Esophagus mucosa (tissue), 1 donor: ENCODE results near the gene UTP18. TPM values are rescaled to one million over a fixed set of nuclear protein-coding genes. Genes with fewer than 3 reads are reported as not detected.

Experiments
- ATAC-seq: fragments of 200-7000 bp; cut with Tn5 transposase; one replicate; pipeline ENCODE4 v1.9.1; 2020
- total RNA-seq: library from RNA; stranded (reverse); gene quantifications from one replicate; pipeline ENCODE4 v1.2.4, GENCODE V29; 2023
- donor health status: DM: yes; HTN: yes; CAD: no.

Gene UTP18
- total RNA-seq = 27.4 TPM

DNA sequence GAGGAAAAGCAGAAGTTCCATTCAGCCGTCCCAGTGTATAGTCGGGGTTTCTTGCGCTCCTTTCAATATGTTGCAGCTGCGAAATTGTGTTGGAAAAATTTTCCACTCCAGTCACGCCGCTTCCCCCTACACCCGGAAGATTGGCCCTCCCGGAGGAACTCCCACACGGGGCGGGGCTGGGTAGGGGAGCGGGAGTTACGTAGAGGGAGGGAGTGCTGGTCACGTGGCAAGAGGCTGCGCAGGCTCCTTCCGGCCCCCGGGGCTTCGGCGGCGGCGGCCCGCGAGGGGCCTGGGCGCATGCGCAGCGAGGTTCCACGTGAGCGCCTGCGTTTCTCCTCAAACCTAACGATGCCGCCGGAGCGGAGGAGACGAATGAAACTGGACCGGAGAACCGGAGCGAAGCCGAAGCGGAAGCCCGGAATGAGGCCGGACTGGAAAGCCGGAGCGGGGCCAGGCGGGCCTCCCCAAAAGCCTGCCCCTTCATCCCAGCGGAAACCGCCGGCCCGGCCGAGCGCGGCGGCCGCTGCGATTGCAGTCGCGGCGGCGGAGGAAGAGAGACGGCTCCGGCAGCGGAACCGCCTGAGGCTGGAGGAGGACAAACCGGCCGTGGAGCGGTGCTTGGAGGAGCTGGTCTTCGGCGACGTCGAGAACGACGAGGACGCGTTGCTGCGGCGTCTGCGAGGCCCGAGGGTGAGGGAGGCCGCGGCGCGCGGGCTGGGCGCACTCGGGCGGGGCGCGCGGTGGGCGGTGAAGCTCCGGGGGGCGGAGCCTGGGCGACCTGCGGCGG lies at the start of gene UTP18:
Gene UTP18, plus strand, starts transcription at position 310 of the 787 bp plus-strand sequence. Its CDS starts 39 bp downstream, at position 349.
- peak; percentile 98 for ATAC-seq

DNA sequence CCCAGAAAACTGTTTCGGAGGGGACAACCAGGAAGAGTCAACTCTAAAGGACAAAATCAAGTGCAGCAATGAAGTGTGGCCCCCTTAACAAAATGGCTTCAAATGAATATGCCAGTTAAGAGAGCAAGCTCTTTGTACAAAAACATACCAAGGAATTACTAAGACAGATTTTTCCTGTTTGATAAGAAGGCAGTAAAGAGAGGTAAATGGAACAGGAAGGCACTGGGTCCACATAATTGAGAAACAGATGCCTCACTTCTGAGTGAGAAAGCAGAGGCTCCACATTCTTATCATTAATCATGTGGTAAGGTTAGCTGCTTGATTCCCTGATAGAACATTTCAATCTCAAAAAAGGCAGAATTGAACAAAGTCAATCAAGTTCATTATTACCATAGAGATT lies 45.4 kb upstream of the UTP18 start:
- ATAC-seq = no peak

DNA sequence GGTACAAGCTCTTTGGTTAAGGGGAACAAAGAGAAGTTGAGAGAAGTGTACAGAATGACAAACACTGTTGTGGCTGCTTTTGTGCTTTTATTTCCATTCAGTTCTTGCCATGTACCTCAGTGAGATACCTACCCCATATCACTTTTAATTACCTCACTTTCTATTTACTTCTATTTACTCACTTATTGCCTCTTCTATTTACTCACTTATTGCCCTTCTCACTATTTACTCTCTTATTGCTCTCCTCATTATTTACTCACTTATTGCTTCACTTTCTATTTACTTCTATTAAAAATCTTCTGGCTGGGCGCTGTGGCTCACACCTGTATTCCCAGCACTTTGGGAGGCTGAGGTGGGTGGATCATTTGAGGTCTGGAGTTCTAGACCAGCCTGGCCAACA lies 42.4 kb upstream of the UTP18 start:
- ATAC-seq = no peak

DNA sequence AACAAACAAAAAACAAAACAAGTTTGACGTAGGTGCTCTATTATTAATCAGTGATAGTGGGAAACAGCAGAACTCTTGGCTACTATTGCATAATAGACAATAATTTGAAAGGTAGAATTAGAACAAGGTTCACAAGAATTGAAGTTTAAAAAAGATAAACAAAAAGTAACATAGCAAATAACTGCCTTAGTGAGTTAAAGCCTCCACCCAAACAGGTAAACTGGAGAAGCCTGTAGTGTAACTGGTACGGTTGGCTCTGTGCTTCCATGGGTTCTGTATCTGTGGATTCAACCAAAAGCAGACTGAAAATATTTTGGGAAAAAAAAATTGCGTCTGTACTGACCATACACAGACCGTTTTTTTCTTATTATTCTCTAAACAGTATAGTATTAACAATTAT lies 39.0 kb upstream of the UTP18 start:
- ATAC-seq = no peak

DNA sequence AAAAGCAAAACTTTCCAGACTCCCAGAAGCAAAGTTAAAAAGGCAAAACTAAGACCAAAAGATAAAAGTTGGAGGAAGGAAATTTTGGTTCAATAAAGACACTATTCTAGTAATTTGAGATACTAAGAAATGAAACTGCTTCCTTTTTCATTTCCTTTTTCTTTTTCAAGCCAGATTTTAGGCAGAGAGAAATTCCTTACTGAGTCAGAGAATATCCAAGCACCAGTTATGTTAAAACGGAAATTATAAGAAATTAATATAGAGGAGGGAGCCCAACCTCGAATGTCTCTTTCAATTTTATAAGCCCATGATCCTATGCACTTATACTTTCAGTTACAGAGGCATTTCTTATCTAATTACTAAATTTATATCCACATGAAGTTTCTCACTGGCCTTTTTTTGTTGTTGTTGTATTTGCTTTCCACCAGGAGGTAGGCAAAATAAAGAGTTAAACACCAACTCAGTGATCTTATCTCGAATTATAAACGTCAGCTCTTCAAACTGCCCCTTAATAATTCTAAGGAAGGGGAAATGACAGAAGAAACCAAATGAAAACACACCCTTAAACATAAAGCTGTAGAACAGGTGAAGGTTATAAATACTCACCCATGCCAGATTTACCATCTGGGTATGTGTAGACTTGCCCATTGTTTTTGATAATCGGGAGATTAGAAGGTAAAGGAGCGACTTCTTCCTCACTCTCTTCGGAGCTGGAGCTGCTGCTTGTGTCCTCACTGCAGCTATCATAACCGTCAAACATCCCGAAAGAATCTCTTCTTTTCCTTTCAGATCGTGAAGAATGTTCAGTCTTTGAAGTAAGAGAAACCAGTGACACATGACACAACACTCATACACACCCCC lies 35.7 kb upstream of the UTP18 start:
- ATAC-seq = peak; percentile 74

DNA sequence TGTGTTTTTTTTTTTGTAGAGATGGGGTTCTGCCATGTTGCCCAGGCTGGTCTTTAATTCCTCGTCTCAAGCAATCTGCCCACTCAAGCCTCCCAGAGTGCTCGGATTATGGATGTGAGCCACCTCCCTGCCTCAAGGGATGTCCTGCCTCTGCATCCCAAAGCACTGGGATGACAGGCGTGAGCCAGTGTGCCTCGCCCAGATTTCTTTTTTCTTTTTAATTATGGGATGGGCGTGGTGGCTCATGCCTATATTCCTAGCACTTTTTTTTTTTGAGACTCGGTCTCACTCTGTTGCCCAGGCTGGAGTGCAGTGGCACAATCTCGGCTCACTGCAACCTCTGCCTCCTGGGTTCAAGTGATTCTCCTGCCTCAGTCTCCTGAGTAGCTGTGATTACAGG lies 34.8 kb upstream of the UTP18 start:
- ATAC-seq = peak; percentile 73

DNA sequence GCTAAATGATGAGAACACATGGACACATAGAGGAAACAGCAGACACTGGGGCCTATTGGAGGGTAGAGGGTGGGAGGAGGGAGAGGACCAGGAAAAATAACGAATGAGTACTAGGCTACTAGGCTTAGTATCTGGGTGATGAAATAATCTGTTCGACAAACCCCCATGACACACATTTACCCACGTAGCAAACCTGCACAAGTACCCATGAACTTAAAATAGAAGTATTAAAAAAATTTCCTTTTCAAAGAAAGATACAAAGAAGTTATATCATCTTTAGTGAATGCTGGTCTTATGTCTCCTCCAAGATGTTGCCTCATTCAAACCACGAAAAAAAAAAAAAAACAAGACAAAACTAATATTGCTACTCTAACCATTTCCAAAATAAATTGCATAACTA lies 32.2 kb upstream of the UTP18 start:
- ATAC-seq = no peak

DNA sequence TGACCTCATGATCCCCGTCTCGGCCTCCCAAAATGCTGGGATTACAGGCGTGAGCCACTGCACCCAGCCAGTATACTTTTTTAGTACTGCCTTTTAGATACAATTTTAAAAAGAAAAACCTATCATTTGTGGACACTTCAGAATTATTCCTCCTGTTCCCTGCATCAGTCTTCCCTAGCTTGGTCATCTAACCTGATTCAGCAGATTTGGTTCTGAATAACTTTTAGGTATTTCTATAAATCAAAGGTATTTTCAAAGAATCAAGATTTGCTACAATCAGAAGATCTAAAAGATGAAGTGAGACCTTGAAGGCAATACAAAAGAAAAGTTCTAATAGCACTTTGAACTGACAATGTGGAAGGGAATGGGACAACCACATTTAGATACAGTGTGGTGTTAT lies 30.5 kb upstream of the UTP18 start:
- no peak for ATAC-seq

DNA sequence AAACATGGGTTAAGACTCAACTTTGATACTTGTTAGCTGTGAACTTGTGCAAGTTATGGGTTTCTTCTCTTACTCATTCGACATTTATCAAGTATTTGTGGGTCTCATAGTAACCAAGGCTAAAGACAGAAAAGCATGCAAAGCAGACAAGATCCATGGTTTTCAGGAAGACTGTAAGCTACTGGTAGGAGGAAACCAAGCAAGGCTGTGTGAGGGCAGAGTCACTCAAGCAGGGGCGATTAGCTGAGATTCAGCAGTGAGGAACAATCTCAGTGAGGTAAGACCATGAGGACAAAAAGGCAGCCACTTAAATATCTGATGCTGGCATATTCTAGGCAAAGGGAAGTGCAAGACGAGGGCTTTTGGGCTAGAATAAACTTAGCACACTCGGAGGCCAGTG lies 30.0 kb upstream of the UTP18 start:
- ATAC-seq = no peak

DNA sequence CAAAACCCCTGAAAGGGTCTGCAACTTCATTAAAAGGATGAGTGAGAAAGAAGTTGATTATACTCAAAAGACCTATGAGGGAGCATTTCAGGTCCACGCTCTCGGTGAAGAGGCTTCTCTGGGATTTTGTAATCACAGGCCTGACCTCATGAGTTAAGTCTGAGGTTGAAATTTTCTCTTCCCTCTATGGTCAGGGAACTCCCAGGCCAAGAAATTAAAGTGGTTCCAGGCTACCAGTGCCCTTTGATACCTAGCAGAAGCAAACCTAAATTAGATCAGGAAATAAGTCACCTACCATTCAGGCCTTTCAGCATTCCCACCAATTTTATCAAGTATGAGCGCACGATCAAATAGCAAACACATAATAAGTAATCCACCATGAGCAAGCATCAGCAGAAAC lies 28.3 kb upstream of the UTP18 start:
- ATAC-seq = no peak

DNA sequence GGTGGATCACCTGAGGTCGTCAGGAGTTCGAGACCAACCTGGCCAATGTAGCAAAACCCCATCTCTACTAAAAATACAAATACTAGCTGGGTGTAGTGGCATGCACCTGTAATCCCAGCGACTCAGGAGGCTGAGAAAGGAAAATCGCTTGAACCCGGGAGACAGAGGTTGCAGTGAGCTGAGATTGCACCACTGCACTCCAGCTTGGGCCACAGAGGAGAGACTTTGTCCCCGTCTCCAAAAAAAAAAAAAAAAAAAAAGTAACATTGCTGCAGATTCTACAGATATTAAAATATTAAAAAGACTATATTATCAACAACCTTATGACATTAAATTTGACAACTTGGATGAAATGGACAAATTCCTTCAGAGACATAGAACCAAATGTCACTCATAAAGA lies 26.2 kb upstream of the UTP18 start:
- ATAC-seq = no peak

DNA sequence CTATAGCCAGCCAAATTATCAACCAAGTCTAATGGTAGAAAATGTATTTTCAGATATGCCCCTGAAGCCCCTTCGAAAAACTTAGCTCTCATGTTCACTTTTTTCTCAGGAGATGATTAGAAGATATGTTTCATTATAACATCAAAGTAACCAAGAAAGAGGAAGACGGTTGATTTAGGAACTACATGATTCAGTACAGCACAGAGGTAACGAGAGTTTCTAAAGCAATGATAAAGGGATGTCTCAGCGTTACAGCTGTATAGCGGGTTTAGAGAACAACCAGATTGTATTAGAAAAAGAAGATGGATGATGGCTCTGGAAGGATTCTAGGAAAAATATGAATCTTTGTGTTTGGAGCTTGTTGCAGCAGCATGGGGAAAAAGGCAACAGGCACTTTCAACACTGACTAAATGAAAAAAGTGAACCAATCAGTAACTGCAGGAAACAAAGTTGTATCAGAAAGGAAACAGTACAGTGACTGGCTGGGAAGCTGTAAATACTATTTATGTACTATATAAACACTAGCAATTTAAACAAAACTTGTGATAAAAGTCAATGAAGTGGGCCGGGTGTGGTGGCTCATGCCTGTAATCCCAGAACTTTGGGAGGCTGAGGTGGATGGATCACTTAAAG lies 22.0 kb upstream of the UTP18 start:
- ATAC-seq = no peak

DNA sequence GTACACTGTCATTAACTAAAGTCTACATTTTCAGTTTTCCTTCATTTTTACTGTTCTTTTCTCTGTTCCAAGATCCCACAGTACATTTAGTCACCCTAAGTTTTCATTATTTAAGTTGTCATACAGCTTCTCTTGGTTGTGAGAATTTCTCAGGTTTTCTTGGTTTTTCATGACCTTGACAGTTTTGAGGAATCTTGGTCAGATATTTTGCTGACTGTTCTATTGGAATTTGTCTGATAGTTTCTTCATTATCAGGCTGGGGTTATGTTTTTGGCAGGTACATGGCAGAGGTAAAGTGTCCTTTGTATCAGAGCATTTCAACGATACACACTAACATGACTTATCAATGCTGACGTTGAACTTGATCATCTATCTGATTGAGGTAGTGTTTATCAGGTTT lies 20.1 kb upstream of the UTP18 start:
- ATAC-seq = no peak

DNA sequence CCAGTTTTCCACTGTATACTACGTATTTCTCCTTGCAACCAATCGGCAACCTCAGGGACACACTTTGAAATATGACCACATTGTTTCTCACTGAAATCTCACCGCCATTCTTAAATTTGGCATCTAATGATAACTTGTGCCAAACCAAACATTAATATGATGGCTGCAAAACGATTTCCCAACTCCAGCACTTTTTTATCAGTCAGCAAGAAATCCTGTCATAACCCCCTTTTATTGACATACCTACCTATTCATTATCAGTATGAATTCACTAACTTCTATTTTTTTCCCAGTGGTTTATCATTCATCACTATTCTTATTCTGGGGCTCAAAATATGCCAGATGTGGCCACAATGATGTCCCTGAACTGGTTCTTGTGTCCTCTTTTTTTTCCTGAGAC lies 16.3 kb upstream of the UTP18 start:
- no peak for ATAC-seq

DNA sequence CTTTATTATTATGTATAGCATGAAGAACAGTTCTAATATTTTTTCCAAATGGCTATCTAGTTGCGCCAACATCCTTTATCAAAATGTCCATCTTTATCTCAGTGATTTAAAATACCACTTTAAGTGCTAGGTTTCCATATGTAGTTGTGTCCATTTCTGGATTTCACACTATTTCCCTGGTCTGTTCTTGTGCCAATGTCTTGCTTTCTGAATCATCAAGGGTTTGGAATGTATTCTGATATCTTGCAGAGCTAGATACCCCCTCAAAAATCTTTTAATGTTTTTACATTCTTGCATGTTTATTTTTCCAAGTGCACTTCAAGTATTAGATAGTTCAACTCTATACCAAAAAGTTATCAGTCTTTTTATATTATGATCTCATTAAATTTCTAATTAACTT lies 14.8 kb upstream of the UTP18 start:
- ATAC-seq = no peak

DNA sequence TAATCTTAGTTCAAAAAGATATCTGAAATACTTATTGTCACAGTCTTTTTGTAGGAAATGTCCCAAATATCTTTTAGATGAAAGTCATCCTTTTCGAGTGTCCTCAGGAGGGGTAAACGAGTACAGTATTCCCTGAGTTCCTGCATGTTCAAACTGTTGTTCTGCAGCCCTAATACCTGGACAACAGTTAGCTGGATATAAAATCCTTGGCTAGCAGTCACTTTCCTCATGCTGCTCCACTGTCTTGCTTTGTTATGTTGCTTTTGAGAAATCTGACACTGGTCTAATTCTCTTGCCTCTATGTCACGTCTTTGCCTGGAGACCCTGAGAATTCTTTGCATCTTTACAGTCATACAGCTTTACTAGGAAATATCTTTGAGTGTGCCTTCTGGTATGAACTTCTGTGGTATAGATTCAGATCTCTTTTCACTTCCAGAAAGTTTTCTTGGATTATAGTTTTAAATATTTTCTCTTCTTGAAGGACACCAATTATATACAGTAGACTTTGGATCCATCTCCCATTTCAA lies 10.0 kb upstream of the UTP18 start:
- ATAC-seq = no peak

DNA sequence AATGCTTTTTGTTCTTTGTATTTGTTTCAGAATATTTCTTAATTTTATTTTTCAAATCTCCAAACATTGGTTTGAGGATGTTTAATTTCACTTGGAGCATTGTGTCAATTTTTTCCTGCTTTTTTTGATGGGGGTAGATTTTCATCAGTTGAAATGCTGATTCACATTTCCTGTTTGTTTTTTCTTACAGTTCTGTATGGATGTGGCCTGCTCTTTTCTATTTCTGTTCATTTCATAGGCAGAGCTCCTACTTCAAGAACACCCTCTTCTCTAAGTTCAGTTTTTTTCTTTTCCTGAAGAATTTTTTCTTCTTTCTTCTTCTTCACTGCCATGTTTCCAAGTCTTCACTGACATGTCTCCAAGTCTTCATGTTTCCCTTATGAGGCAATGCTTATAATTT lies 9.3 kb upstream of the UTP18 start:
- ATAC-seq = no peak

DNA sequence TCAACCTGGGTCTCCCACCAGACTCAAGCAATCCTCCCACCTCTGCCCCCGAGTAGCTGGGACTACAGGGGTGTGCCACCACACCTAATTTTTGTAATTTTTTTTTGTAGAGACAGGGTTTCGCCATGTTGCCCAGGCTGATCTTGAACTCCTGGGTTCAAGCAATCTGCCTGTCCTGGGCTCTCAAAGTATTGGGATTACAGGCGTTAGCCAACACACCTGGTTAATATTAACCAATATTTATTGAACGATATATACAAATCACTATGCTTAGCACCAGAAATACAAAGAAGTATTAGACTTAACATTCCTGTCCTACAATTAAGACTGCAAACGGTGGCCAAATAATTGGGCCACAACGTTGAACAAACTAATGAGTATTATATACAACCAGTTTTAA lies 4.7 kb upstream of the UTP18 start:
- ATAC-seq = no peak

DNA sequence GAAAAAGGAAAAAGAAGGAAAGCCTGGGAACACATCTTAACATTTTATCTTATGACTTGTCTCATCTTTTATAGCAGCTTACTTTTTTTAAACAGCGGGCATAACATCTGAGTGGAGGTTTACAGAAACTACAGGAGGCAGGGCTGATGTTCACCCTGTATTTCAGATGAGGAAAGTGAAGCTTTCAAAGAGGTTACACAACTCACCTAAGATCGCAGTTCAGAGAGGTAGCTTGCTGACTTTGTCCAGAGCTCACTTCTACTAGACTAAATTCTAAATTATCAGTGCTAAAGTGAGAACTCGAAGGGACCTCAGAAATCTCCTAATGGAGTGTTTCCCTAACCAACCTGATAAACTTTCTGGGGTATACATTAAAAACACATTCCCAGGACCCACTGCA lies 4.2 kb upstream of the UTP18 start:
- no peak for ATAC-seq

DNA sequence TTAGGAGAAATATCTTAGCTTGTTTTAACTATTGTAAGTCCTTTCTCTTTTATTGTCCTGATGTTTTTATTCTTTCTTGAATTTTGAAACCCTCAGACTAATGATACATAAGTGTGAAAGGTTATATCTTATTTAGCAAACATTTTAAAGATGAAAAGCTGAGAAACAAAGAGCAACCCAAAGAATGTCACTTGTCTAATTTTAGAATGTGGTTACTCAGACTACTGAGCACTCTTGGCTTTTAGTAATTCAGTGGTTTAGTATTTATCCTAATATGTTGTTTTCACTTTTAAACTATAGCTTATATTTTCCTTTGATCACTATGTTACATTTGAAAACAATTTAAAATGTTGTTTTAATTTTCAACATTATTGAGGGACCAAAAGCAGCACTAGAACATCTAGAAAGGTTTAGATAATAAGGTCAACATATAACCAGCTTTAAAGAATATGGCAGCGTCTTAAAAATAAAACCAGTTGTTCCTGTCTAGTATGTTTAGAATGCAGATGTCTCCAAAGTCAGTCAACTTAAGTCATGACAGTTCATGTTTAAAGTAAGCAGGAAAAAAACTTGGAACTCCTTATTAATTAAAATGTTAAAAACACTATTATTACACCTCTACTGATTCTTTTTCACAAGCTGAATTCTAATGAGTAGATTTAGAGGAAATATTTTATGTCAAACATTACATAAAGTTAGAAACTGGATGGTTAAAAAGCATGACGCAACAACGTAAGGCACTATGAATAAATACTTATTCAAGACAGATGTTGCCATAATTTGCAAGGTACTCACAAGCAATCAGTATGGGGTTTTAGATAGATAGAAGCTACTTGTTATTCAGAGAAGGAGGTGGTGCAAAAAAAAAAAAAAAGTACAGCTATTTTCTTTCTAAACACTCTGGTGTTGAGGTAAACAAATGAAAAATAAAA lies 2.9 kb upstream of the UTP18 start:
- ATAC-seq = no peak

DNA sequence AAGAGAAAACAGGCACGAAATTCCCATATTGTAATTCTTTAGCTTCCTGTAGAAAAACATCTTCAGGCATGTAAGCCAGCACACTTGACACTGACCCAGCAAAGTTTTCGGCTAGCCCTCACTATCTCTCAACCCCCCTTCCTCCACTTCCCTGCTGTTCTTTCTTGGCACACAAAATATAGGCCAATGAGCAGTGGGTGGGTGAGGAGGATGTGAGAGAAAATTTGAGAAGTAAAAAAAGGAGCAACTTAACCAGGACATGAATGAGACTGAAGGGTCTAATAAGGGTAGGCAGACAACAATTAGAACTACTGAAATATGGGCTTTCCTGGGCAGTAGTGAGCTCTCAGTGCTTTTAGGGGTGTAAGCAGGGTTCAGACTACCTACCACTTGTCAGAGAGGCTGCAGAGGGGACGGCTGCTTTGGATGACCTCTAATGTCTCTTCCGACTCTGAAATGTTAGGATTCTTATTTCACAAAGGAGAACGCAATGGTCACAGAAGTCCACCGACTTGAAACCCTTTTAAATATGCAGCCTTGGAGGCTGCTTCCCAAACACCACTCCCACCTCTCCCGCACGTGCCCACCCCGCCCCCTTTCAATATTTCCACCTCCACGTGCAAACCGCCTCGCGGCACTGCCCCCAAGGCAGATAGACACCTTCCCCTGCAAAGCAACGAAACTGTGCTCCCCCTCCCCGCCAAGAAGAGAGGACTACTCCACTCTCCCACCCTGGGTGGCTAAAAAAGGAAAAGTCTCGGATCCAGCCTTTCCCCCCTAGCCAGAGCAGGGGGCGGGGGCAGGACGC lies 1.4 kb upstream of the UTP18 start:
- ATAC-seq = no peak
